Right lobe of liver (tissue), 4 donors: ENCODE measurements around the gene SART3.

Experiments used
- CTCF ChIP-seq, 4 donors: fragments of 200-600 bp in 3 of 4; fragments of 450-650 bp in 1 of 4; IDR thresholded peaks; one replicate each; pipeline versions ENCODE4 v1.5.1 to v1.8.0; 2016 to 2022; ENCODE audit warnings: antibody characterized with exemption in 4 of 4, mild to moderate bottlenecking in 2 of 4
- POLR2A ChIP-seq: fragments of 450-650 bp; IDR thresholded peaks from one replicate; pipeline ENCODE4 v1.6.1; 2017; ENCODE audit warnings: antibody characterized with exemption, mild to moderate bottlenecking
- donor health status: DM: no; HTN: no; CAD: no.
- donor health status: DM: no; HTN: no; CAD: no.
- donor health status: DM: no; HTN: yes; CAD: no.

- TF ChIP-seq CTCF (IDR thresholded peaks at IDR 0.05) (no peak), POLR2A (no peak)
Observed at GRCh38 chr12:108483213-108484059, 77.5 kb downstream of the SART3 start.
